Peyer's patch (tissue), 4 donors: ENCODE results near the gene WFS1.

Source experiments
- POLR2A ChIP-seq, 2 donors: fragments of 450-650 bp; IDR thresholded peaks; one replicate each; pipeline ENCODE4 v1.5.1; 2017; ENCODE audit warnings: antibody characterized with exemption in 2 of 2, mild to moderate bottlenecking in 2 of 2, moderate library complexity in 2 of 2
- TF ChIP-seq, protein P1 (sequence below), 6 experiments: fragments of 450-650 bp in 4 of 6; fragments of 200-600 bp in 2 of 6; sonication (generic) in 1 of 6; IDR thresholded peaks; one replicate each; pipeline ENCODE4 v1.5.1; 2017 to 2019; ENCODE audit warnings: antibody characterized with exemption in 6 of 6, mild to moderate bottlenecking in 3 of 6, moderate library complexity in 1 of 6

DNA sequence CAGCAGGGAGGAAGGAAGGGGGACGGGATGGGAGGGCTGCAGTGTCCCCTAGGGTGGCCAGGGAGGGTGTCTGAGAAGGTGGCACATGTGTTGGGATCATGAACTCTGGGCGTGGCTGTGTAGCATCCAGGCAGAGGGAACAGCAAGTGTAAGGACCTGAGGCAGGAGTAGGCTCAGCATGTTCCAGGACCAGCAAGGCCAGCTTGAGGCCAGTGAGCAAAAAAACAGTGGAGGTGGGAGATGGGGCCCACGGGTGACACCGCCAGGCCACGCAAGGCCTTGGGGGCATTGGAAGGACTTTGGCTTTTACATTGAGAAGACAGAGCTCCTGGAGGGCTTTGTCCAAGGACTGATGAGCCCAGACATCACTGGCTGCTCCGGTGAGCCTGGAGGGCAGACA lies 16.5 kb upstream of the WFS1 start:
- no peak for TF ChIP-seq POLR2A (IDR thresholded peaks at IDR 0.05)
- TF ChIP-seq, protein P1, sequence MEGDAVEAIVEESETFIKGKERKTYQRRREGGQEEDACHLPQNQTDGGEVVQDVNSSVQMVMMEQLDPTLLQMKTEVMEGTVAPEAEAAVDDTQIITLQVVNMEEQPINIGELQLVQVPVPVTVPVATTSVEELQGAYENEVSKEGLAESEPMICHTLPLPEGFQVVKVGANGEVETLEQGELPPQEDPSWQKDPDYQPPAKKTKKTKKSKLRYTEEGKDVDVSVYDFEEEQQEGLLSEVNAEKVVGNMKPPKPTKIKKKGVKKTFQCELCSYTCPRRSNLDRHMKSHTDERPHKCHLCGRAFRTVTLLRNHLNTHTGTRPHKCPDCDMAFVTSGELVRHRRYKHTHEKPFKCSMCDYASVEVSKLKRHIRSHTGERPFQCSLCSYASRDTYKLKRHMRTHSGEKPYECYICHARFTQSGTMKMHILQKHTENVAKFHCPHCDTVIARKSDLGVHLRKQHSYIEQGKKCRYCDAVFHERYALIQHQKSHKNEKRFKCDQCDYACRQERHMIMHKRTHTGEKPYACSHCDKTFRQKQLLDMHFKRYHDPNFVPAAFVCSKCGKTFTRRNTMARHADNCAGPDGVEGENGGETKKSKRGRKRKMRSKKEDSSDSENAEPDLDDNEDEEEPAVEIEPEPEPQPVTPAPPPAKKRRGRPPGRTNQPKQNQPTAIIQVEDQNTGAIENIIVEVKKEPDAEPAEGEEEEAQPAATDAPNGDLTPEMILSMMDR (IDR thresholded peaks at IDR 0.05): no peak
